Choroid plexus epithelial cell (primary cell): ENCODE measurements around the gene TNIP1.

Experiments used
- DNase-seq: peaks from one replicate; pipeline ENCODE4 v3.0.0-alpha.2; 2010; ENCODE audit warnings: low read depth
- H3K4me3 ChIP-seq: 2 replicates; pipeline ENCODE4 v1.5.1; 2011; ENCODE audit warnings: low read depth, mild to moderate bottlenecking, control low read depth, low read length, moderate library complexity
- TF ChIP-seq, protein P1 (sequence below): conservative IDR thresholded peaks from 2 replicates; pipeline ENCODE4 v1.5.1; 2011; ENCODE audit warnings: low read depth, mild to moderate bottlenecking, control low read depth, inconsistent platforms, low read length, moderate library complexity

Gene TNIP1

DNA sequence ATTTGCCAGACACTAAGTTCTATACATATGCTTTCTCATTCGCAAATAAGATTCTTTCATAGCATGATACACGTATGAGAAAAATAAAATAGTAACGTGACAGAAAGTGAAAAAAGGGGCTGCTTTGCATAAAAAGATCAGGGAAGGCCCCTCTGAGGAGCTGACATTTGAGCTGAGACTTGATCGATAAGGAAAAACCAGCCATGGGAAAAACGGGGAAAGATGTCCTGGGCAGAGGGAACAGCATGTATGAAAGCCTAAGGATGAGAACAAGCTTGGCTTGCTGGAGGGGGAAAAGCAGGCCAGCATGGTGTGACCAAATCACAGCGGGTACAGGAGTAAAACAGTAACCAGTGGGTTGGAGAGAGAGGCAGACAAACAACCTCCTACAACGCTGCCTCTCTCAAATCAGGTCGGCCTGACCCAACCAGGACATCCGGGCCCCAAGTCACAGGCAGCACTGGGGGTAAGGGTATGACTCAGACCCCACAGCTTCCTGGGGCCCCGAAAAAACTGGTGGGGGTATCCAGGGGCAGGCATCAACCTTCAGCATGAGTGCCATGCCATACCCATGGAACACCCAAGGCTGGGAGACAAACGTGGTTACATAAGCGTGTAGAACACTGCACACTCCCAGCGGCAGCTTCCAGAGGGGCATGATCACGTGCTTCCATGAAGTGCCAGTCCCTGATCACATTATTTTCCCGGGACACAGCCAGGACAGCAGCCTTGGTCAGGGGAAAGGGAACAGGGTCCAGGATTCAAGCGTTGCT is 2.2 kb downstream of the TNIP1 start:
- TF ChIP-seq, protein P1, sequence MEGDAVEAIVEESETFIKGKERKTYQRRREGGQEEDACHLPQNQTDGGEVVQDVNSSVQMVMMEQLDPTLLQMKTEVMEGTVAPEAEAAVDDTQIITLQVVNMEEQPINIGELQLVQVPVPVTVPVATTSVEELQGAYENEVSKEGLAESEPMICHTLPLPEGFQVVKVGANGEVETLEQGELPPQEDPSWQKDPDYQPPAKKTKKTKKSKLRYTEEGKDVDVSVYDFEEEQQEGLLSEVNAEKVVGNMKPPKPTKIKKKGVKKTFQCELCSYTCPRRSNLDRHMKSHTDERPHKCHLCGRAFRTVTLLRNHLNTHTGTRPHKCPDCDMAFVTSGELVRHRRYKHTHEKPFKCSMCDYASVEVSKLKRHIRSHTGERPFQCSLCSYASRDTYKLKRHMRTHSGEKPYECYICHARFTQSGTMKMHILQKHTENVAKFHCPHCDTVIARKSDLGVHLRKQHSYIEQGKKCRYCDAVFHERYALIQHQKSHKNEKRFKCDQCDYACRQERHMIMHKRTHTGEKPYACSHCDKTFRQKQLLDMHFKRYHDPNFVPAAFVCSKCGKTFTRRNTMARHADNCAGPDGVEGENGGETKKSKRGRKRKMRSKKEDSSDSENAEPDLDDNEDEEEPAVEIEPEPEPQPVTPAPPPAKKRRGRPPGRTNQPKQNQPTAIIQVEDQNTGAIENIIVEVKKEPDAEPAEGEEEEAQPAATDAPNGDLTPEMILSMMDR, result no peak
- DNase-seq, result no peak
- H3K4me3 ChIP-seq, result no peak overlapping the region

DNA sequence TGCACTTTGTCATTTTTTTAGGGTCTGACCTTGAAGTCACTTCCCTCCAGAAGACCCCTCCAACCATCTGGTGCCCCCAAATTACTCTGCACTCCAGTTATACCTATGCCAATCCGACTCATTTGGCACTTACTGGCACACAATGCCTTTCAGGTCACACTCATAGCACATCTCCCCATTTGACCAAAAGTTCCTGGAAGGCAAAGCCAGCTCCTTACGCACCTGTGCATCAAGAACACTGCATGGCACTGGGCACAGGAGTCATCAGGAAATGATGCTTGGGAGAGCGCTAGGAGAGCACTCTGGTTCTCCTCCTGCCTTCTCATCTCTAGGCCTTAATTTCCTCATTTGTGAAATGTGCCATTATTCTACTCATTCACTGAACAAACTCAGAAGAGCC is 2.9 kb downstream of the TNIP1 start:
- TF ChIP-seq, protein P1, result no peak
- no peak overlapping the region for H3K4me3 ChIP-seq
- DNase-seq, result no peak

DNA sequence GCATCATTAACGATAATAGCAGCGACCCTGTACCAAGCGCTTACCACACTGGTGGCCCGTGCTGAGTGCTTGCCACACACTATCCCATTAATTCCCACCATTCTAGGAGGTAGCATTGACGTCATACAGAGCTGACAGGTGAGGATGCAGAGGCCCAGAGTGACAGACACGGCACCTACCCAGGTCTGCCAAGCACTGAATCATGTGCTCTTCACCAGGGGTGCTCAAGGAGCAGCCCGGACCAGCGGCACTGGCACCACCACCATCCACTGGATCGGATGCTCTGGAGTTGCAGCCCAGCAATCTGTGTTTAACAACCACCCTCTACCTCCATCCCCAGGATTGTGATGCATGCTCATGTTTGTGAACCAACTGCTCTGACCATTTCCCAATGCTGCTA is 3.4 kb downstream of the TNIP1 start:
- TF ChIP-seq, protein P1, result no peak
- no peak overlapping the region for H3K4me3 ChIP-seq
- DNase-seq, result no peak

DNA sequence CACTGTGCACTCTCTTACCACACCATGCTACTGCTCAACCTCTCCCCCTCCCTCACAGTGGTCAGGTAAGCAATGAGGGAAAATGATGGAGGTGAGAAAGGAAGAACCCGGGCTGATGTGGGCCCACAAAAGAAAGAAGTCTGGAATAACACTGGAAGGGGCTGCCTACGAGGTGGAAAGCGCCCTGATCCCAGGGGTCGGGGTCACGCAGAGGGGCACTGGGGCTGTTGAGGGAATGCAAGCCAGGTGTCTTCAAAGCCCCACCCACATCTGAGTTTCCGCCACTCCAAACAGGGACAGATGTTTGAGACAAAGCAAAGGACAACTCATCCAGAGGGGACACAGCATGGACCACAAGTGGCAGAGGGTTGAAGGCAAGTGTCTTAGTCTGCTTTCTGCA is 4.2 kb downstream of the TNIP1 start:
- H3K4me3 ChIP-seq, result no peak overlapping the region
- no peak for DNase-seq
- TF ChIP-seq, protein P1, result no peak

DNA sequence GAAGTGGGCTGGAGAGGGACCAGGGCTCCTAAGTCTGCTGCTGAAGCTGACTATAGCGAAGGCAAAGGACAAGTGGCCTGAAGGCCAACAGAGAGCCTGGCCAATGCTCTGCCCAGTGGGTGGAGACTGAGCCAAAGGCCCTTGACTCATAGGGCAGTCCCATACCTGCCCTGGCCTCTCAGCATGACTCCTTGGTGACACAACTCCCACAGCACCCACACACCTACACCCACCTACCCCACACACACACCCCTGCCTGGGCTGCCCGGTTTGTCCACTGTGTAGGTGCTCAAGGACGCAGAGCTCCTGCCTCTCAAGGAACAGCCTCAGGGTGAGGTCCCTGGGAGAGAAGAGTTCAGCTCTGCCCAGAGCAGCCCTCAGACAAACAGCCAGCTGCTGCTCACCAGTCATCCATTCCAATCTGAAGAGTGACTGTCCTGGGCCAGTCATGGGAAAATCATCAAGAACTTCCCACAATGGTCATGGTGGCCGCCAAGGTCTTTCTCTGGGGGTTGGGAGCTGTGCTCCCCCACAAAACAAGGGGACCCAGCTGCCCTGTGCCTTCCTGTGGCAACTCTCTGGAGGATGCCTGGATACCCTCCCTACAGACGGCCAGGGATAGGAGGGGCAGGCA is 5.0 kb downstream of the TNIP1 start:
- no peak for DNase-seq
- TF ChIP-seq, protein P1, result no peak
- no peak overlapping the region for H3K4me3 ChIP-seq

DNA sequence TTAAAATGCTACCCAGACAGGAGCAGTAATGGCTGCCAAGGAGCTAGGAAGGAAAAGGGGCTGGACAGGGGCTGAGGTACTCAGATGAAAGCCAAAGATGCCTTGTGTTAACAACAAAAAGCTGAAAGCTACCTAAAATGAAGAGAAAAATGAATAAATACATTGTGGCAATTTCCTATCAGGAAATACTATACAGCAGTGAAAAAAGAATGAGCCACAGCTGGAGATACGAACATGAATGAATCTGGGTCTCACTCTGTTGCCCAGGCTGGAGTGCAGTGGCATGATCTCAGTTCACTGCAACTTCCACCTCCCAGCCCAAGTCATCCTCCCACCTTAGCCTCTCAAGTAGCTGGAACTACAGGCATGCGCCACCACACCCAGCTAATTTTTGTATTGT is 6.3 kb downstream of the TNIP1 start:
- TF ChIP-seq, protein P1, result no peak
- DNase-seq, result no peak
- no peak overlapping the region for H3K4me3 ChIP-seq

DNA sequence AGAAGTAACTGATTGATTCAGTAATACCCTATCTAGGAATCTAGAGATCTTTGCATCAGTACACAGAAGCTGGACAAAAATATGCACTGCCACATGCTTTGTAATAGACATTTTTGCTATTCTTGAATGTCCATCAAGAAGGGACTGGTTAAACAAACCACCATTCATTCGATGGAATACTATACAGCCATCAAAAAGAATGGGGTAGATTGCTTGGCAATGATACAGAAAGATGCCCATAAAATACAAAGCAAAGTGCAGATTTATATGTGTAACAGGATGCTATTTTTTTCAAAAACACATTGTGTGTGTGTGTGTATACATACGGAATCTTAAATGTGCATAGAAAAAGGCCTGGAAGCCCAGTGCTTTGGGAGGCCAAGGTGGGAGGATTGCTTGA is 7.6 kb downstream of the TNIP1 start:
- no peak for DNase-seq

More for the DNA sequence above, 7.6 kb downstream of the TNIP1 start:
- H3K4me3 ChIP-seq, result no peak overlapping the region
- TF ChIP-seq, protein P1, result no peak
